HEK293T (cell line): ENCODE measurements around the gene BST1.

ENCODE experiments used
- ARNT ChIP-seq: fragments of 450-650 bp; IDR thresholded peaks from 2 replicates; pipeline ENCODE4 v1.6.1; 2017; ENCODE audit warnings: mild to moderate bottlenecking
- BHLHE40 ChIP-seq: fragments of 450-650 bp; IDR thresholded peaks from 2 replicates; pipeline ENCODE4 v1.6.1; 2016; ENCODE audit warnings: mild to moderate bottlenecking, moderate library complexity, borderline replicate concordance
- CTBP1 ChIP-seq: fragments of 450-650 bp; IDR thresholded peaks from 2 replicates; pipeline ENCODE4 v1.6.1; 2016; ENCODE audit warnings: borderline replicate concordance
- ELF4 ChIP-seq: fragments of 450-650 bp; IDR thresholded peaks from 2 replicates; pipeline ENCODE4 v1.6.1; 2017; ENCODE audit warnings: antibody characterized with exemption
- L3MBTL2 ChIP-seq: fragments of 450-650 bp; conservative IDR thresholded peaks from 2 replicates; pipeline ENCODE4 v1.6.1; 2016; ENCODE audit warnings: mild to moderate bottlenecking
- LEF1 ChIP-seq: fragments of 450-650 bp; IDR thresholded peaks from 2 replicates; pipeline ENCODE4 v1.6.1; 2017; ENCODE audit warnings: mild to moderate bottlenecking, borderline replicate concordance
- PKNOX1 ChIP-seq: fragments of 450-650 bp; IDR thresholded peaks from 2 replicates; pipeline ENCODE4 v1.6.1; 2016
- TARDBP ChIP-seq: fragments of 450-650 bp; IDR thresholded peaks from 2 replicates; pipeline ENCODE4 v1.6.1; 2016

- TF ChIP-seq BHLHE40 (no peak), PKNOX1 (no peak), ELF4 (no peak), CTBP1 (no peak), TARDBP (no peak), LEF1 (no peak), ARNT (no peak), L3MBTL2 (no peak)
Measured at GRCh38 chr4:15675356-15675755, 27.5 kb upstream of the BST1 start.
